HCT116 (cell line): ENCODE results near the gene NPTX1. TPM values are rescaled to one million over a fixed set of nuclear protein-coding genes. Genes with fewer than 3 reads are reported as not detected.

ENCODE experiments used
- ATAC-seq: fragments of 200-7000 bp; cut with Tn5 transposase; 2 replicates; pipeline ENCODE4 v1.9.1; 2020; ENCODE audit warnings: mild to moderate bottlenecking, moderate library complexity
- Bru-seq: library from RNA; stranded (reverse); fragments of 400-500 nt; gene quantifications from one replicate; lab custom pipeline; 2021; lab: Mats Ljungman, UMichigan
- BruChase-seq, 2 experiments: library from RNA; stranded (reverse); fragments of 400-500 nt; gene quantifications; one replicate each; lab custom pipeline; 2021; lab: Mats Ljungman, UMichigan
- BruUV-seq: library from RNA; stranded (reverse); fragments of 400-500 nt; replicated peaks from 2 replicates; lab custom pipeline; 2021; lab: Mats Ljungman, UMichigan
- CTCF ChIA-PET: fragments of 300-600 bp; sonication (Branson Sonifier 250); formaldehyde crosslinking; loops from one replicate; lab custom pipeline; 2021; ENCODE audit warnings: antibody characterized with exemption; lab: Charles Lee
- POLR2A ChIA-PET: fragments of 300-600, 350-600 bp; sonication (Branson Sonifier 250); formaldehyde crosslinking; loops from one replicate; lab custom pipeline; 2021; ENCODE audit warnings: antibody characterized with exemption; lab: Charles Lee
- RAD21 ChIA-PET, 2 experiments: fragments of 300-600 bp; sonication (Branson Sonifier 250); formaldehyde crosslinking; loops; one replicate each; lab custom pipeline; 2023; ENCODE audit warnings: low total read pairs in 2 of 2; ENCODE audit not compliant: uncharacterized antibody in 2 of 2, unreplicated experiment in 2 of 2, low non-redundant PET in 1 of 2; lab: Charles Lee
- DNase-seq: peaks from one replicate; pipeline ENCODE4 v3.0.0-alpha.2; 2010; ENCODE audit warnings: low read depth, low spot score
- H2AFZ ChIP-seq: fragments of 200-600 bp; shearing (Covaris generic), sonication (generic); 2 replicates; pipeline ENCODE4 v1.6.1; 2017; ENCODE audit warnings: low read depth, mixed run types, mixed read lengths, antibody characterized with exemption, low read length; ENCODE audit not compliant: poor library complexity, severe bottlenecking
- H3K27ac ChIP-seq: 2 replicates; pipeline ENCODE4 v1.5.1; 2012; ENCODE audit warnings: low read depth, low read length
- H3K27me3 ChIP-seq: fragments of 200-600 bp; sonication (generic); 2 replicates; pipeline ENCODE4 v1.6.1; 2016; ENCODE audit warnings: mixed run types, low read length, mixed read lengths; ENCODE audit not compliant: insufficient read depth
- H3K36me3 ChIP-seq, 2 experiments: fragments of 200-500 bp in 1 of 2; fragments of 200-600 bp in 1 of 2; sonication (Bioruptor generic) in 1 of 2; sonication (generic) in 1 of 2; 2 replicates each; pipeline versions ENCODE4 v1.5.1 to v1.6.1; 2014 to 2016; ENCODE audit warnings: low read length in 2 of 2, inconsistent platforms in 1 of 2, mixed read lengths in 1 of 2, mixed run types in 1 of 2; ENCODE audit not compliant: insufficient read depth in 2 of 2, control insufficient read depth in 1 of 2
- H3K4me1 ChIP-seq, 2 experiments: fragments of 200-600 bp in 1 of 2; sonication (generic) in 1 of 2; 2 replicates each; pipeline versions ENCODE4 v1.5.1 to v1.6.1; 2012 to 2017; ENCODE audit warnings: low read length in 2 of 2, inconsistent platforms in 1 of 2, mild to moderate bottlenecking in 1 of 2, mixed read lengths in 1 of 2, mixed run types in 1 of 2, moderate library complexity in 1 of 2; ENCODE audit not compliant: insufficient read depth in 2 of 2, control insufficient read depth in 1 of 2
- H3K4me2 ChIP-seq: fragments of 200-600 bp; sonication (generic); 2 replicates; pipeline ENCODE4 v1.6.1; 2017; ENCODE audit warnings: mixed run types, low read length, mixed read lengths
- H3K4me3 ChIP-seq, 2 experiments: fragments of 200-600 bp in 1 of 2; sonication (generic) in 1 of 2; replicated peaks in 1 of 2; 2 replicates each; pipeline ENCODE4 v1.5.1; 2011 to 2016; ENCODE audit warnings: low read length in 2 of 2, control low read depth in 1 of 2, low read depth in 1 of 2, mild to moderate bottlenecking in 1 of 2, mixed read lengths in 1 of 2, mixed run types in 1 of 2
- H3K79me2 ChIP-seq: fragments of 200-600 bp; sonication (generic); 2 replicates; pipeline ENCODE4 v1.6.1; 2017; ENCODE audit warnings: mild to moderate bottlenecking, mixed run types, low read length, moderate library complexity, mixed read lengths; ENCODE audit not compliant: insufficient read depth
- H3K9ac ChIP-seq: fragments of 200-600 bp; sonication (generic); 2 replicates; pipeline ENCODE4 v1.6.1; 2016; ENCODE audit warnings: low read length, mixed read lengths
- H3K9me2 ChIP-seq: fragments of 200-600 bp; sonication (generic), shearing (Covaris generic); 2 replicates; pipeline ENCODE4 v1.6.1; 2017; ENCODE audit warnings: mixed run types, mild to moderate bottlenecking, moderate library complexity; ENCODE audit not compliant: insufficient read depth
- H3K9me3 ChIP-seq, 2 experiments: fragments of 200-500 bp in 1 of 2; fragments of 200-600 bp in 1 of 2; sonication (Bioruptor generic) in 1 of 2; sonication (generic) in 1 of 2; 2 replicates each; pipeline ENCODE4 v1.6.1; 2014 to 2017; ENCODE audit warnings: low read length in 2 of 2, mixed read lengths in 2 of 2, inconsistent platforms in 1 of 2, low read depth in 1 of 2, mild to moderate bottlenecking in 1 of 2, mixed run types in 1 of 2, moderate library complexity in 1 of 2; ENCODE audit not compliant: control insufficient read depth in 1 of 2, insufficient read depth in 1 of 2
- H4K20me1 ChIP-seq: fragments of 200-600 bp; sonication (generic), shearing (Covaris generic); 2 replicates; pipeline ENCODE4 v1.6.1; 2017; ENCODE audit warnings: mixed run types, mild to moderate bottlenecking, moderate library complexity; ENCODE audit not compliant: insufficient read depth
- ATF3 ChIP-seq: IDR thresholded peaks from 2 replicates; pipeline ENCODE4 v1.6.1; 2012
- CEBPB ChIP-seq: IDR thresholded peaks from 2 replicates; pipeline ENCODE4 v1.6.1; 2012; ENCODE audit warnings: low read depth
- ELF1 ChIP-seq: IDR thresholded peaks from 2 replicates; pipeline ENCODE4 v1.6.1; 2012; ENCODE audit warnings: low read depth, borderline replicate concordance
- EZH2phosphoT487 ChIP-seq: fragments of 200-600 bp; IDR thresholded peaks from 2 replicates; pipeline ENCODE4 v1.6.1; 2018; ENCODE audit warnings: antibody characterized with exemption, borderline replicate concordance
- FOSL1 ChIP-seq: IDR thresholded peaks from 2 replicates; pipeline ENCODE4 v1.6.1; 2012; ENCODE audit warnings: low read depth
- MAX ChIP-seq: IDR thresholded peaks from 2 replicates; pipeline ENCODE4 v1.6.1; 2012
- POLR2A ChIP-seq: IDR thresholded peaks from 2 replicates; pipeline ENCODE4 v1.7.0; 2011; ENCODE audit warnings: borderline replicate concordance; ENCODE audit not compliant: insufficient read depth, insufficient read length; ENCODE audit errors: extremely low read depth
- POLR2AphosphoS5 ChIP-seq: IDR thresholded peaks from 2 replicates; pipeline ENCODE4 v1.6.1; 2011; ENCODE audit warnings: mild to moderate bottlenecking, low read depth, low read length, moderate library complexity
- RAD21 ChIP-seq: IDR thresholded peaks from 2 replicates; pipeline ENCODE4 v1.6.1; 2012; ENCODE audit warnings: low read depth, mild to moderate bottlenecking
- SIN3A ChIP-seq: IDR thresholded peaks from 2 replicates; pipeline ENCODE4 v1.6.1; 2012; ENCODE audit warnings: low read depth
- SP1 ChIP-seq: IDR thresholded peaks from 2 replicates; pipeline ENCODE4 v1.6.1; 2012; ENCODE audit warnings: low read depth
- SRF ChIP-seq: IDR thresholded peaks from 2 replicates; pipeline ENCODE4 v1.6.1; 2012; ENCODE audit warnings: low read depth
- TCF7L2 ChIP-seq: IDR thresholded peaks from 2 replicates; pipeline ENCODE4 v1.7.0; 2011; ENCODE audit warnings: borderline replicate concordance, inconsistent platforms; ENCODE audit not compliant: insufficient read depth, insufficient read length; ENCODE audit errors: extremely low read depth
- ZBTB33 ChIP-seq: IDR thresholded peaks from 2 replicates; pipeline ENCODE4 v1.6.1; 2011; ENCODE audit warnings: mild to moderate bottlenecking, low read length, moderate library complexity; ENCODE audit not compliant: insufficient replicate concordance; ENCODE audit errors: extremely low read depth
- ZFX ChIP-seq: fragments of 450-650 bp; IDR thresholded peaks from 2 replicates; pipeline ENCODE4 v1.6.1; 2017
- intact Hi-C: fragments of 100-400 bp; cut with micrococcal nuclease; formaldehyde crosslinking; loops from 2 replicates; pipeline ENCODE4 v1.10.0; 2022
- long read RNA-seq: library from polyadenylated mRNA; unstranded; transcript quantifications from one replicate; pipeline ENCODE4 v2.0.0, GENCODE V29; 2021; ENCODE audit not compliant: unreplicated experiment
- polyA plus RNA-seq: library from polyadenylated mRNA; unstranded; fragments of >200 nt; gene quantifications from 2 replicates; pipeline ENCODE4 v1.2.1, GENCODE V29; 2012; ENCODE audit warnings: missing spikeins
- total RNA-seq: library from RNA; stranded (reverse); gene quantifications from one replicate; pipeline ENCODE4 v1.2.1, GENCODE V29; 2021; ENCODE audit not compliant: unreplicated experiment

The NPTX1 gene
- 0.15 TPM for total RNA-seq
- polyA plus RNA-seq: not detected in 2 replicates
- Bru-seq, nascent RNA: not detected
- BruChase-seq, experiment 1, labeled RNA remaining after a 6-hour chase: not detected
- not detected for BruChase-seq, experiment 2, labeled RNA remaining after a 2-hour chase
- long read RNA-seq: 0 reads

GRCh38 chr17:80475910-80476876, at the start of gene NPTX1:
Gene NPTX1, minus strand, starts transcription at chr17:80476607. Its CDS starts 161 bp downstream, at chr17:80476446.
- POLR2A ChIA-PET: interaction anchor here (0.6 kb wide), 1 partner anchor 17 kb away, joined by 3 read pairs; no protein-coding TSS in a partner anchor
- no peak within 1 kb of the TSS for H3K4me3 ChIP-seq
- H3K36me3 ChIP-seq: no peaks in the 10 kb centered on the region
- no peaks in the 10 kb centered on the region for H3K79me2 ChIP-seq
- RAD21 ChIA-PET: no interaction called here
- H2AFZ ChIP-seq: no peak within 1 kb of the TSS
- intact Hi-C loops: no loop called here
- ATAC-seq: no peak
- H3K27me3 ChIP-seq: no peaks in the 10 kb centered on the region
- BruUV-seq: no TSS peak
- DNase-seq: no peak
- CTCF ChIA-PET: no interaction called here
- TF ChIP-seq MAX (no peak), POLR2AphosphoS5 (no peak), POLR2A (no peak), EZH2phosphoT487 (no peak), TCF7L2 (no peak), SP1 (no peak), ZBTB33 (no peak), FOSL1 (no peak), SRF (no peak), ATF3 (no peak), ZFX (no peak), CEBPB (no peak), ELF1 (no peak), RAD21 (no peak), SIN3A (no peak)
- no peaks in the 10 kb centered on the region for H3K9me3 ChIP-seq
- H3K9ac ChIP-seq: no peak within 1 kb of the TSS
- no peaks in the 10 kb centered on the region for H3K9me2 ChIP-seq
- no peak within 1 kb of the TSS for H3K4me2 ChIP-seq
- no peaks in the 10 kb centered on the region for H4K20me1 ChIP-seq
- H3K27ac ChIP-seq: no peak within 1 kb of the TSS
- peaks cover 12 to 21% of the 10 kb centered on the region in 2 experiments for H3K4me1 ChIP-seq
